Femur (tissue), 1 donor: ENCODE data around the gene NCS1.

Source experiments
- DNase-seq: peaks from one replicate; pipeline ENCODE4 v3.0.0-alpha.2; 2017

Gene NCS1

GRCh38 chr9:130149031-130149430, 23.2 kb upstream of the NCS1 start:
- DNase-seq = no peak

- no peak for DNase-seq
Measured at GRCh38 chr9:130149654-130150286, 22.4 kb upstream of the NCS1 start.

GRCh38 chr9:130150779-130151382, 21.3 kb upstream of the NCS1 start:
- no peak for DNase-seq

GRCh38 chr9:130154816-130155215, 17.4 kb upstream of the NCS1 start:
- DNase-seq = no peak

- DNase-seq = no peak
Measured at GRCh38 chr9:130155647-130156046, 16.6 kb upstream of the NCS1 start.

GRCh38 chr9:130156672-130157071, 15.5 kb upstream of the NCS1 start:
- DNase-seq = no peak

- no peak for DNase-seq
Measured at GRCh38 chr9:130157079-130157478, 15.1 kb upstream of the NCS1 start.

- no peak for DNase-seq
Measured at GRCh38 chr9:130158001-130158400, 14.2 kb upstream of the NCS1 start.

GRCh38 chr9:130159057-130159456, 13.1 kb upstream of the NCS1 start:
- no peak for DNase-seq

- DNase-seq = no peak
Measured at GRCh38 chr9:130159915-130160670, 12.1 kb upstream of the NCS1 start.

- no peak for DNase-seq
Measured at GRCh38 chr9:130160862-130161470, 11.2 kb upstream of the NCS1 start.

GRCh38 chr9:130165579-130165978, 6.6 kb upstream of the NCS1 start:
- DNase-seq = no peak

- no peak for DNase-seq
Measured at GRCh38 chr9:130166399-130166798, 5.8 kb upstream of the NCS1 start.

GRCh38 chr9:130167927-130168326, 4.3 kb upstream of the NCS1 start:
- DNase-seq = no peak

GRCh38 chr9:130171226-130172148, 717 bp upstream of the NCS1 start:
- DNase-seq = no peak

- no peak for DNase-seq
Measured at GRCh38 chr9:130172858-130173665, 858 bp downstream of the NCS1 start.

- no peak for DNase-seq
Measured at GRCh38 chr9:130173666-130173983, 1.4 kb downstream of the NCS1 start.

GRCh38 chr9:130174025-130174424, 1.8 kb downstream of the NCS1 start:
- no peak for DNase-seq

- DNase-seq = peak; percentile 71
Measured at GRCh38 chr9:130174920-130175321, 2.7 kb downstream of the NCS1 start.

GRCh38 chr9:130175355-130175754, 3.2 kb downstream of the NCS1 start:
- no peak for DNase-seq

- no peak for DNase-seq
Measured at GRCh38 chr9:130176760-130177159, 4.6 kb downstream of the NCS1 start.
